NCI-H2107 treated with DMSO at 0.1 percent for 48 hours (cell line): ENCODE measurements around the gene ZNF213.
"Not testable (repeated sequence)": the region's sequence is repeated elsewhere in the genome, so short reads cannot be mapped to it uniquely, and the experiment has no call there.

Experiments
- DNase-seq: peaks from one replicate; lab custom pipeline; 2025; ENCODE audit not compliant: unreplicated experiment; lab: John Stamatoyannopoulos, UW

ZNF213 gene

DNA sequence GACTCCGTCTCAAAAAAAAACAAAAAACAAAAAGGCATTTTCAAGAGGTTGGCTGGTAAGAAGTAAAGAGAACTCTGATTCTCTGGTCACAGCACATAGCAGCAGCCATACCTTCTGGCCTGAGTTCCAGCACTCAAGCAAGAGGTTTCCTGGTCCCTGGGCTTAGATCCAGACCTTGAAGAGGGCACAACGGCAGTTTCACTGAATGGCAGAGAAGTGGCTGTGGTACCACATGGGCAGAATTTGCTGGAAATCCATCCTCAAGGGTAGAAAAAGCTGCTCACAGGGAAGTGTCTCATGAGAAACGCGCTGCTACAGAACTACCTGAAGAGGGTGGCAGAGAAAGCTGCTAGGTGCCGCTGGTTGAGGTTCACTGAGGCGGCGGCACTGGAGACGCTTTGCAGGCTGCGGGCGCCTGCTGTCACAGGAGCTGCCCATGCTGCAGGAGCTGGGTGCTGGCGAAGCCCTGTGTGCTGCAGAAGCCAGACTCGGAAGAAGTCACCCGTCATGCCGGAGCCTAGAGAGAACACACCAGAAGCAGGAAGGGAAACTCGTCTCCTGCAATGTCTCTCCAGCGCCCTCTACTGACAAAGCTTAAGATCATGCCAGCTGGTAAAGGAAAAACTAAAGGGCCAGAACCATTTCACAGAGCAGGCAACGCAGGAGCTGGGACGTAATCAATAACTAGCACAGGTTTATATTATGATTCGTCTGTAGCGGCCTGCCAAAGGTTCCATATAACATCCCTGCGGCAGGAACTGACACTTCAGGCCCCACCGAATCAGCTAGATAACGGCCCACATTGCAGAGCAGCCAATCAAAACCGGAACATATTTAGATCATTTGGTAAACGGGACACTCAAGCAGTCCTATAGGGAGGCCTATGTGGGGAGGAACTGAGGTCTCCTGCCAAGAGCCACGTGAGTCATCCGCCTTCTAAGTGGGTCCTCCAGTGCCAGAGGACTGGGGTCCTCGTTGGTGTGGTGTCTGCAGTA, 5.4 kb upstream of the ZNF213 start:
- DNase-seq: peak; percentile 77

DNA sequence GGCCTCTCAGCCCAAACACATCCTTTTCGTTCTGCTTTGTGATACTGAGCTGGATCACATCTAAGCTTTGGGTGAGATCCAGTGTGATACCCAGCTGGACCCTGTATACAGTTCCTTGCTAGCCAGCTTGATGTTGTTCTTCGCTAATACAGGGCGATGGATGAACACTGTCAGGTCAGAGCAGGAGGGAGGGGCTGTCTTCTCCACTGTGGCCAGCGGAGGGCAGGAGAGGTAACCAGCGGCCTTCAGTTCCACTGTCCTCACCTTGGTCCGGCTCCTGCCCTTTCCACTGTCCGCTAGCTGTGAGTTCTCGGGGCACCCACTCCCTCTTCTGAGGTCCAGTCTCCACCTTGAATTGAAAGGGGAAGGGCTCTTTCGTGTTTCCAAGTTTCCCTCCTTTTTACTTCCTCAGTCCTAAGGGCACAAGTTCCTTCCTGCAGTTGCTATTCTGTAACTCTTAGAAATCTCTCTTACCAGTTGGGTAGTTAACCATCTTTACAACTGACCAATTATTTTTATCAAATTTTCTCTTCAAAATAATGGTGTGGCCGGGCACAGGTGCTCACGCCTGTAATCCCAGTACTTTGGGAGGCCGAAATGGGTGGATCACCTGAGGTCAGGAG, 3.0 kb upstream of the ZNF213 start:
- no peak for DNase-seq

DNA sequence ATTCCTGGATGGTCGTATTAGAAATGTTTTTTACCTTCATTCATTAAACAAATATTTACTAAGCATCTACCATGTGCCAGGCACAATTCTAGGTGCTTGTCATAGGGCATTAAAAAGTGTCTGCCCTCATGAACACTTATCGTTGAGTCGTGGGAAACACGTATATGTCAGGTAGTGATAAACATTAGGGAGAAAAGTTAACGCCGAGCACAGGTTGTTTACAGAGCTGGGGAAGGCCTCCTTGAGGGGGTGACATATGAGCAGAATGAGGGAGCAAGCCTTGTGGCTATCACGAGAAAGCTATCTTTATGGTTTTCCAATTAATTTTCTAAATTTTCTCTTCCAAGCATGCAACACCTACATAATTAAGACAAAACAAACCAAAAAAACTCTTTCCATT, 985 bp upstream of the ZNF213 start:
- DNase-seq: no peak

DNA sequence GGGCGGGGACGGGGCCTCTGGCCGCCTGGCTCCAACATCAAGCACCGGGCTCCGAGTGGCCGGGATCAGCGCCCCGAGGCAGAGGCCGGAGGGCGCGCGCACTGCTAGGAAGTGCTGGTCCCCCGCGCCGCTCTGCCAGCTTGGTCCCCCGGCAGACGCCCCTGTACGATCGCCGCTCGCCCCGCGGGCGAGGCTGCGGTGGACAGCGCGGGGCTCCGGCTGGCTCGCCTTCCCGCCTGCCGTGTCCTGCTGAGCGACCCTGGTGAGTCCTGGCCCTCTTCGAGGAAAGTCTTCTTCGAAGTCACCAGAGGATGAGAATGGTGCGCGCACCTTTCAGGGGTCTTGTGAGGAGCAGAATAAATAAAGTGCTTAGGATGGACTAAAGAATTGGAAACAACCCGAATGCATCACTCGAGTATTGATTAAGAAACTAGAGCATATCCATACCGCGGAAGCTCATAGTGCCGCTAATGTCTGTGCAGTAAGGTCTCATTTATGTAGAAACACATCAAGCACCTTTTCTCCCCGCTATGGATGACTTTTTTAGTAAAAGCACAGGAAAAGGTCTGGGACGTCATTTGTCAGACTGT, 392 bp downstream of the ZNF213 start:
- no peak for DNase-seq

DNA sequence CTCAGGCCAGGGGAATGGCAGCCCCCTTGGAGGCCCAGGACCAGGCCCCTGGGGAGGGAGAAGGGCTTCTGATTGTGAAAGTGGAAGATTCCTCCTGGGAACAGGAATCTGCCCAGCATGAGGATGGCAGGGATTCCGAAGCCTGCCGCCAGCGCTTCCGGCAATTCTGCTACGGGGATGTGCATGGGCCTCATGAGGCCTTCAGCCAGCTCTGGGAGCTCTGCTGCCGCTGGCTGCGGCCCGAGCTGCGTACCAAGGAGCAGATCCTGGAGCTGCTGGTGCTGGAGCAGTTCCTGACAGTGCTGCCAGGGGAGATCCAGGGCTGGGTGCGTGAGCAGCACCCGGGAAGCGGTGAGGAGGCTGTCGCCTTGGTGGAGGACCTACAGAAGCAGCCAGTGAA, 2.4 kb downstream of the ZNF213 start:
- no peak for DNase-seq

DNA sequence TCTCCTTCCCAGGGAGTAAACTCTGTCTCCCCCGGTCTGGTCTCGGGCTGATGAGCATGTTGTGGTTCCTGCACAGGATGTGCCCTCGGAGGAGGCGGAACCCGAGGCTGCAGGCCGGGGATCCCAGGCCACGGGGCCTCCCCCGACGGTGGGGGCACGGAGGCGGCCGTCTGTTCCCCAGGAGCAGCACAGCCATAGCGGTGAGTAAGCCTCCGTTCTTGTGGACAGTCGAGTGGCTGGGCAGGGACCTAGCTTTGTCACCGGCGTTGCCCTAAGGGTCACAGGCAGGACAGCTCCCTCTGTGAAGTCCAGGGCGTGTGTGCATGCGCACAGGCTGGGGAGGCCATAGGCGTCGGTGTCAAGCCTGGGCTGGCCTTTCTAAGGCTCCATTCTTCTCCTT, 3.5 kb downstream of the ZNF213 start:
- DNase-seq: no peak

DNA sequence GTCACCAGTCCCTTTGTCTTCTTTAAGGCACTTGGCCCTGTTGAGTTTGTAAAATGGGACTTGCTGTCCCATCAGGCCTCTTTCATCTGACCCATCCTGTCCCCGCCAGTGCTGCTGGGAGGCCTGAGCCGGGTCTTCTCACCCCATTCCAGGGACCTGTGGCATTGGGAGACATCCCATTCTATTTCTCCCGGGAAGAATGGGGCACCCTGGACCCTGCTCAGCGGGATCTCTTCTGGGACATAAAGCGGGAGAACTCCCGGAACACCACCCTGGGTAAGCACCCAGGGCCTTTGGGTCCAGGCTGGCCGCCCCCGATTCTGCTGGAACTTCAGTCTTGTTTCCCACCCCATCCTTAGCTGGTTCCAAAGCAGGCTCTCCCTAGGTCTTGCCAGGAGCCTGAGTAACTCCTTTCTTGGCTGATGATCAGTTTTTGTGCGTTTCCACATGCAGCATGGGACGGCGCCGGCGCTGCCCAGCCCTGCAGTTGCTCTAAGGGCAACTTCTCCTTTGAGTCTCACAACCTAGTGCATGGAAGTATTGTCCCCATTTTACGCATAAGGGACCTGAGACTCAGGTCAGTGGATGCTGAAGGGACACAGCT, 4.1 kb downstream of the ZNF213 start:
- DNase-seq: no peak

DNA sequence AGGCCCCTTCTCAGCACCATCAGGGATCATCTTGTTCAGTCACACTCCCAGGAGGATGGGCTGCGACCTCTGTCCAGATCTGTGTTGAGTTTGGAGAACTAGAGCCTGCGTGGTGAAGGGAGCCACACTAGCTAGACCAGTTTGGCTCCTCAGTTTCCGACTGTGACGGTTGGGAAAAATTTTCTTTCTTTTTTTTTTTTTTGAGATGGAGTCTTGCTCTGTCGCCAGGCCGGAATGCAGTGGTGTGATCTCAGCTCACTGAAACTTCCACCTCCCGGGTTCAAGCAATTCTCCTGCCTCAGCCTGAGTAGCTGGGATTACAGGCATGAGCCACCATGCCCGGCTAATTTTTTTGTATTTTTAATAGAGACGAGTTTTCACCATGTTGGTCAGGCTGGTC, 4.7 kb downstream of the ZNF213 start:
- DNase-seq: not testable (repeated sequence)

DNA sequence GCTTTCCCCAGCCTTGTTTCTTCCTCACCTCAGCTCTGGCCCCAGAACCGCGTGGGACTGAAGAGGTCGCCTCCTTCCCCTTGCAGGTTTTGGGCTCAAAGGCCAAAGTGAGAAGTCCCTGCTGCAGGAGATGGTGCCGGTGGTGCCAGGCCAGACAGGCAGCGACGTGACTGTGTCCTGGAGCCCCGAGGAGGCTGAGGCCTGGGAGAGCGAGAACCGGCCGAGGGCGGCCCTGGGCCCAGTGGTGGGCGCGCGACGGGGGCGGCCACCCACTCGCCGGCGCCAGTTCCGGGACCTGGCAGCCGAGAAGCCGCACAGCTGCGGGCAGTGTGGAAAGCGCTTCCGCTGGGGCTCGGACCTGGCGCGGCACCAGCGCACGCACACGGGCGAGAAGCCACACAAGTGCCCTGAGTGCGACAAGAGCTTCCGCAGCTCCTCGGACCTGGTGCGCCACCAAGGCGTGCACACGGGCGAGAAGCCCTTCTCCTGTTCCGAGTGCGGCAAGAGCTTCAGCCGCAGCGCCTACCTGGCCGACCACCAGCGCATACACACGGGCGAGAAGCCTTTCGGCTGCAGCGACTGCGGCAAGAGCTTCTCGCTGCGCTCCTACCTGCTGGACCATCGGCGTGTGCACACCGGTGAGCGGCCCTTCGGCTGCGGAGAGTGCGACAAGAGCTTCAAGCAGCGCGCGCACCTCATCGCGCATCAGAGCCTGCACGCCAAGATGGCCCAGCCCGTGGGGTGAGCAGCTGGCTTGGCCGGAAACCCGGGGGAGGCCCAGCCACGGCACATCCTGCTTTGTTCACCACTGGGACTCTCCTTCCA, 6.0 kb downstream of the ZNF213 start:
- DNase-seq: no peak

DNA sequence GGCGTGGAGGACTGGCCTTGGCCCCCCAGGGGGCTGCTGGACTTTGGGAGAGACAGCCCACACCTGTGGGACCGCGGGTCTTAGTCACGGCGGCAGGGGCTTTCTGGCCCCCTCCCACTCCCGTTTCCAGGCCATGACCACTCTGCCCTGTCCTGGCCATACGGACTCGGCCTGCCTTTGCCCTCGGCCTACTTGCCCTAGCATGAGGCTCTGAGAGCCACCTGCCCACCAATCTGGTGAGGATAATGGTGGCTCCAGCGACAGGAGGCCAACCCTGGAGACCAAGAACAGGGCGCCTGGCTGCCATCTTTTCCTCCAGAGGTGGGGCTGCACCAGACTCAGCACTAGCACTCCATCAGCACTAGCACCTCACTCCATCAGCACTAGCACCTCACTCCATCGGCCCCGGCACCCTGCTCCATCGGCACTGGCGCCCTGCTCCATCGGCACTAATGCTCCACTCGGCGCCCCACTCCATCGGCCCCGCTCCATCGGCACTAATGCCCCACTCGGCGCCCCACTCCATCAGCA, 7.0 kb downstream of the ZNF213 start:
- DNase-seq: no peak

DNA sequence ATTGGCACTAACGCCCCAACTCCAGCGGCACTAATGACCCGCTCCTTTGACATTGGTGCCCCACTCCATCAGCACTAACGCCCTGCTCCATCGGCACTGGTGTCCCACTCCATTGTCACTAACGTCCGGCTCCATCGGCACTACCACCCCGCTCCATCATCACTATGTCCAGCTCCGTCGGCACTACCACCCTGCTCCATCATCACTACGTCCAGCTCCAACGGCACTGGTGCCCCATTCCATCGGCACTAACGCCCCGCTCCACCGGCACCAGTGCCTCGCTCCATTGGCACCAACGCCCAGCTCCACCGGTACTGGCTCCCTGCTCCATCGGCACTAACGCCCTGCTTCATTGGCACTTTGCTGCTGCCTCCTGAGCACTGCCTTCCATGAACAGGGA, 7.5 kb downstream of the ZNF213 start:
- DNase-seq: no peak

DNA sequence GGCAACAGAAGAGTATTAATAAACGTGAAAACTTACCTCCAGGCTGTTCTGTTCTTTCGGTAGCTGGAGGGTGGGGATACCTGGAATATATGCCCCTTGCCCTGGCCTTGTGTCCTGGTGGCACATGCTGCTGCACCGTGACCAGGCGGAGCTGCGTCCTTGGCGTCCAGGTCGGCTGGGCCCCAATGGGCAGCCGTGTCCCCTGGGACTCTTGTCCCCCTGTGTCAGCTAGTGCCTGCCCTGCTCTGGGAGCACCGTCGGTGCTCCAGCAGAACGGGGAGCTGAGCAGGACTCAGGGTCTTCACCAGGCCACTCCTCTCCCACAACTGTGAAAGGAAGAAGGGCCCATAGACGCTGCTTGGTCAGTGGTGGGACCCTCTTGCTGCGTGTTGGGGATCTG, 7.9 kb downstream of the ZNF213 start:
- DNase-seq: no peak

DNA sequence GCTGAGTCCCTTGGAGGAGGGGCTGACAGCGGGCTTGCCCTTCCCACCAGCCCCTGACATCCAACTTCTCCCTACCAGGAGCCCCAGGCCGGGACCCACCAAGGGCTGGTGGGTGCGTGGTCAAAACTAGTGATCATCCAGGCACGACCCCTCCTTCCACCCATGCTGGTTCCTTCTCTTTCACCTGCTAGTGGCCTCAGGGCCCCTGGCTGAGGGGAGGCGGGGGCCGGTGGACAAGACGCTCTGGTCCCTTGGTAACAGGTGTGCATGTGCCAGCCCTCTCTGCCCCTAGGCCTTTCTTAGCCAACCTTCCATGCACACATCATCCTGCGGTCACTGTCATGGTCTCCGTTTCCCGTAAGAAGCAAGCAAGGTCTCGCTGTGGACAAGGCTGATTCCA, 8.4 kb downstream of the ZNF213 start:
- no peak for DNase-seq

DNA sequence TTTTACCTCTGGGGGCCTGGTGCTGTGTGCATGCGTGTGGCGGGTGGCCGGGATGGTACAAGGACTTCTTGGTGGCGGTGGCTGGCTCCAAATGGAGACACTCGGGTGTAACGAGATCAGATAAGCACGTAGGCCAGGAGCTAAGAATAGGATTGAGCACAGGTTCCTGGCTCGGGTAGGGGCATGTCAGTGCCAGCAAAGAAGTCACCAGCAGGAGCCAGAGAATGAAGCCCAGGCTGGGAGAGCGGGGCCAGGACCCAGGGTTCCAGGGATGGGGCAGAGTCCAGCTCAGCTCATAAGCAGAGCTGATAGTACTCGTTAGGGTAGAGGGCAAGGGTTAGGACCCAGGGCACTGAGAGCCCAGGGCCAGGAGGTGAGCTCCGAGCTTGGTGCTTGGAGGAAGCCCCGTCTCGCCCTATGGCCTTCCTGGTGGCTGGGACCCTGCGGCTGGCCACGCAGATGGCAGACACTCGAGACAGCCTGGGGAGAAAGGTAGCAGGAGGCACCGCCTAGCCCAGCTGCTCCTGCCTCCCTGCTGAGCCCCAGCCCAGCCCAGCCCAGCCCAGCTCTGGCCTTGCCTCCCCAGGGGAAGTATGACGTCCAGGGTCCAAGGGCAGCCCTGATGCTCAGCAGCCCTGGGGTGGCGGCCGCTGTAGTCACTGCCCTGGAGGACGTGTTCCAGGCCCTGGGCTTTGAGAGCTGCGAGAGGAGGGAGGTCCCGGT, 8.9 kb downstream of the ZNF213 start:
- DNase-seq: no peak

DNA sequence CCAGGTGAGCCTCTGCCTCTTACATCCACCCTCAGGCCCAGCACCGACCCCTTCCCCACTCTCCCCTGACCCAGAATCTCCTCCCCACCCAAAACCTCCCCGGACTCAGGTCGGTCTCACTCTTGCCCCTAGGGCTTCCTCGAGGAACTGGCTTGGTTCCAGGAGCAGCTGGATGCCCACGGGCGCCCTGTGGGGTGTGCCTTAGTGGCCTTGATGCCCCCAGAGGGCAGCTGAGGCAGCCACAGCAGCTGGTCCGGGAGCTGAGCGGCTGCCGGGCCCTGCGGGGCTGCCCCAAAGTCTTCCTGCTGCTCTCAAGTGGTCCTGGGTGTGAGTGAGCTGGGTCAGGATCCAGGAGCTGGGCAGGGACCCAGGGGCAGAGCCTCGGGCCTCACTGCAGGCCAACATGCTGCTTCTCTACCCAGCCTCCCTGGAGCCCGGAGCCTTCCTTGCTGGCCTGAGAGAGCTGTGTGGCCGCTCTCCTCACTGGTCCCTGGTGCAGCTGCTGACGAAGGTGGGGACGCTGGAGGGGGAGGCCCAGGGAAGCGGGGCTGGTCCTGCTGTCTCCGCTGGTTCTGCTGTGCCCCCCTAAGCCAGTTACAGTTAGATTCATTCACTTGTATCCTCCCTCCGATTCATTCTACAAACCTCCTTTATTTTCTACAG, 9.6 kb downstream of the ZNF213 start:
- no peak for DNase-seq

DNA sequence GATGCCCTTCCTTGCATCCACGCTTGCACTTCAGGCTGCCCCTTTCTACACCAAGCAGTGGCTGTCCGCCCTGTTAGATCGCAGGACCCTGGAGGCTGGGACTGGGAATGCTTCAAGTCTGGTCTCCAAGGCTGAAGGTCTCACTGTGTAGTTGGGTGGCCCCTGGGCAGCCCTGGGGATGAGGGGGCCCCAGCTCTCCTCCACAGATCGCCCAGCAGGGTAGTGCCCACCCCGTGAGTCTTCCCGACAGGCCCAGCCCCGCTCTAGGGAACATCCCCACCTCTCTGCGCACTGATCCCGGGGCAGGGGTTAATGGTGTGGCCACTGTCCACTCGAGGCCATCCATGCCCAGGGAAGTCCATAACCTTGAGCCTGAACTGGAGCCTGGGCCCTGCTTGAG, 10.3 kb downstream of the ZNF213 start:
- no peak for DNase-seq

DNA sequence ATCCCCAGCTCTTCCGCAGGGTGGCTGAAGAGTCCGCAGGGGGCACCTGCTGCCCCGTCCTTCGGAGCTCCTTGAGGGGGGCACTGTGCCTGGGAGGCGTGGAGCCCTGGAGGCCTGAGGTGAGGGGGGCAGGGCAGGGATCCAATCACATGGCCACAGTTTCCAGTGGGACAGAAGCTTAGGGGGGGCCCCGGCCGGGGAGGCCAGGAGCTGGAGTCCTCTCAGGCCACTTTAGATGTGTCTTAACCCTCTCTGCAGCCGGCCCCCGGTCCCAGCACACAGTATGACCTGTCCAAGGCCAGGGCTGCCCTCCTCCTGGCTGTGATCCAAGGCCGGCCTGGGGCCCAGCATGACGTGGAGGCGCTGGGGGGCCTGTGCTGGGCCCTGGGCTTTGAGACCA, 10.8 kb downstream of the ZNF213 start:
- no peak for DNase-seq

DNA sequence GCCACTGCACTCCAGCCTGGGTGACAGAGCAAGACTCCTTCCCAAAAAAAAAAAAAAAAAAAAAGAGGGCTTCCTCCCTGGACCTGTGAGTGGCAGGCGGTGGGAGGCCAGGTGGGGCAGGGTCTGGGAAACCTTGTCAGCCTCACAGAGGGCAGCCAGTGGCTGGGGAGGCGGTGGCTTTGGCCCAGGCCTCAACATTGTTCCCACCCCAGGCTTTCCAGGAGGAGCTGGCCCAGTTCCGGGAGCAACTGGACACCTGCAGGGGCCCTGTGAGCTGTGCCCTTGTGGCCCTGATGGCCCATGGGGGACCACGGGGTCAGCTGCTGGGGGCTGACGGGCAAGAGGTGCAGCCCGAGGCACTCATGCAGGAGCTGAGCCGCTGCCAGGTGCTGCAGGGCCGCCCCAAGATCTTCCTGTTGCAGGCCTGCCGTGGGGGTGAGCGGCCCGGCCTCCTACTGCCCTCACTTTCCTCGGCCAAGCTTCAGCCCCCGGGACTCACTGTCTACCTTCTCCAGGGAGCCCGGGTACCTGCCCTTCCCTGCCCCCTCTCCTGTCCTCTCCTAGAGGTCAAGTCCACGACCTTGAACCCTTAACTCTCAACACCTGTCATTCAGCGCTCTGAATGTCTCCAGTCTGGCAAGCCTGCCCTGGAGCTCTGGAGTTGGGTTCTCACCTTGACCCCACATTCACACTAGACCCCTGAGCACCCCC, 12.4 kb downstream of the ZNF213 start:
- DNase-seq: no peak

DNA sequence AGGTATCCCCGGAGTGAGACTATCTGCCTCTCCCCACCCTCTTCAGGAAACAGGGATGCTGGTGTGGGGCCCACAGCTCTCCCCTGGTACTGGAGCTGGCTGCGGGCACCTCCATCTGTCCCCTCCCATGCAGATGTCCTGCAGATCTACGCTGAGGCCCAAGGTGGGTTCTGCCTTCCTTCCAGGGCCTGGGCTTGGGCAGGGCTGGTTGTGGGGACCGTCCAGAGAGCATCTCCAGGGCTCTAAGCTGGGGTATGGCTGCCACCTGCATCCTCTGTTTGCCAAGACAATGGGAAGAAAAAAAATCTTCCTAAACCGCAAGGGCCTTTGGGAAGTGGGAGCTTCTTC, 12.9 kb downstream of the ZNF213 start:
- no peak for DNase-seq
